Heart left ventricle (tissue), 16 donors: ENCODE measurements around the gene RIMS4. TPM values are rescaled to one million over a fixed set of nuclear protein-coding genes. Genes with fewer than 3 reads are reported as not detected.

Experiments used
- ATAC-seq, 4 donors: fragments of 200-7000 bp; cut with Tn5 transposase; one replicate each; pipeline ENCODE4 v1.9.1; 2020 to 2022; ENCODE audit warnings: moderate library complexity in 4 of 4, mild to moderate bottlenecking in 3 of 4, moderate number of reproducible peaks in 1 of 4
- DNase-seq, 5 donors: peaks; one replicate each; pipeline ENCODE4 v3.0.0-alpha.2; 2020
- H3K27ac ChIP-seq, 12 donors: fragments of 200-600 bp; sonication (generic) in 4 of 12; one replicate each; pipeline versions ENCODE4 v1.5.0 to v1.8.0; 2016 to 2022; ENCODE audit warnings: mild to moderate bottlenecking in 2 of 12
- H3K27me3 ChIP-seq, 9 donors: fragments of 200-600 bp; sonication (generic) in 2 of 9; one replicate each; pipeline versions ENCODE4 v1.5.1 to v1.8.0; 2016 to 2022; ENCODE audit warnings: mild to moderate bottlenecking in 3 of 9
- H3K36me3 ChIP-seq, 9 donors: fragments of 200-600 bp; sonication (generic) in 2 of 9; one replicate each; pipeline versions ENCODE4 v1.5.0 to v1.8.0; 2018 to 2022; ENCODE audit warnings: mild to moderate bottlenecking in 2 of 9
- H3K4me1 ChIP-seq, 12 donors: fragments of 200-600 bp; sonication (generic) in 4 of 12; one replicate each; pipeline versions ENCODE4 v1.5.0 to v1.8.0; 2016 to 2022; ENCODE audit warnings: mild to moderate bottlenecking in 3 of 12
- H3K4me3 ChIP-seq, 12 donors: fragments of 200-600 bp; sonication (generic) in 4 of 12; one replicate each; pipeline versions ENCODE4 v1.5.0 to v1.8.0; 2017 to 2022; ENCODE audit warnings: mild to moderate bottlenecking in 9 of 12, moderate library complexity in 4 of 12
- H3K9me3 ChIP-seq, 12 donors: fragments of 200-600 bp; sonication (generic) in 4 of 12; one replicate each; pipeline versions ENCODE4 v1.5.0 to v1.8.0; 2016 to 2022; ENCODE audit warnings: mild to moderate bottlenecking in 1 of 12
- POLR2A ChIP-seq, 2 donors: fragments of 450-650 bp; IDR thresholded peaks; one replicate each; pipeline ENCODE4 v1.6.1; 2017; ENCODE audit warnings: antibody characterized with exemption in 2 of 2, mild to moderate bottlenecking in 2 of 2, moderate library complexity in 2 of 2
- WGBS, 4 donors: extraction: QIAGEN DNeasy Blood & Tissue Kit in 2 of 4; methylation state at CpG; one replicate each; pipeline versions ENCODE4 v1.1.5 to v1.1.7; 2013 to 2018; 5-methylcytosine and 5-hydroxymethylcytosine counted together
- intact Hi-C, 10 donors: fragments of 100-400 bp; cut with DNase I; formaldehyde crosslinking; loops; one replicate each; pipeline versions ENCODE4 v1.11.1 to v1.14.2; 2022
- polyA plus RNA-seq, 2 donors: library from polyadenylated mRNA; stranded (reverse); fragments of 200-250 nt; gene quantifications; one replicate each; pipeline ENCODE4 v1.2.3, GENCODE V29; 2013
- total RNA-seq, 9 donors: library from RNA; depleted of rRNA in 2 of 9; stranded (reverse); fragments of >200 nt in 2 of 9; fragmentation: NEBNext Ultra II Directional in 3 of 9; extraction: Animal tissue kit (Norgen Biotek cat#: 25700) in 3 of 9; gene quantifications; one replicate each; pipeline versions ENCODE4 v1.1.0 to v1.2.4, GENCODE V29; 2016 to 2023
- TF ChIP-seq, protein P1 (sequence below), 12 donors: fragments of 200-600 bp; sonication (generic) in 4 of 12; IDR thresholded peaks; one replicate each; pipeline versions ENCODE4 v1.5.0 to v1.8.0; 2018 to 2022; ENCODE audit warnings: antibody characterized with exemption in 12 of 12, mild to moderate bottlenecking in 5 of 12
- donor health status: ischemic (EF 13 %, LVEDD 7.1; RV severe dilation, severe dysfunction).
- donor health status: healthy with polysubstance abuse.
- donor health status: DM: no; HTN: yes; CAD: no.
- donor health status: DM: no; HTN: no; CAD: no.
- donor health status: ischemic (EF 25% LVEDD 6.9; RV normal size, moderate dysfunction).
- donor health status: ischemic (EF 25% LVEDD 5.7; RV mildly dilated, moderate dysfunction).
- donor health status: healthy.
- donor health status: DM: yes; HTN: yes; CAD: no.
- donor health status: ischemic (EF 35%, LVEDD 5.7; RV mildly dilated, moderate dysfunction).
- donor health status: nonischemic (EF 11% LVEDD 7.7; RV severe dilation, severe dysfunction).
- donor health status: DM: yes; HTN: yes; CAD: no.
- donor health status: PGD.
- donor health status: ischemic (EF 29% LVEDD 5.4; RV normal size, mild dysfunction).
- donor health status: nonischemic (EF 23%, LVEDD 6.1; RV moderate dilation, normal function).

RIMS4 gene
- total and polyA plus RNA-seq, 11 donors, result 0.04 to 0.59 (median 0.11) TPM; not detected in 5

- ATAC-seq, result no peak
- Histone ChIP-seq H3K27ac (peak overlapping the region in 5 of 12 donors; percentile 13 to 60 (median 47)), H3K4me3 (peak overlapping the region; percentile 32 to 77 (median 58)), H3K36me3 (no peaks in the 10 kb centered on the region), H3K9me3 (no peaks in the 10 kb centered on the region), H3K27me3 (peaks cover 0 to 44% (median 7%) of the 10 kb centered on the region in 9 donors), H3K4me1 (peaks cover 0 to 38% (median 15%) of the 10 kb centered on the region in 12 donors)
- no peak for TF ChIP-seq POLR2A (IDR thresholded peaks at IDR 0.05)
- TF ChIP-seq, protein P1, sequence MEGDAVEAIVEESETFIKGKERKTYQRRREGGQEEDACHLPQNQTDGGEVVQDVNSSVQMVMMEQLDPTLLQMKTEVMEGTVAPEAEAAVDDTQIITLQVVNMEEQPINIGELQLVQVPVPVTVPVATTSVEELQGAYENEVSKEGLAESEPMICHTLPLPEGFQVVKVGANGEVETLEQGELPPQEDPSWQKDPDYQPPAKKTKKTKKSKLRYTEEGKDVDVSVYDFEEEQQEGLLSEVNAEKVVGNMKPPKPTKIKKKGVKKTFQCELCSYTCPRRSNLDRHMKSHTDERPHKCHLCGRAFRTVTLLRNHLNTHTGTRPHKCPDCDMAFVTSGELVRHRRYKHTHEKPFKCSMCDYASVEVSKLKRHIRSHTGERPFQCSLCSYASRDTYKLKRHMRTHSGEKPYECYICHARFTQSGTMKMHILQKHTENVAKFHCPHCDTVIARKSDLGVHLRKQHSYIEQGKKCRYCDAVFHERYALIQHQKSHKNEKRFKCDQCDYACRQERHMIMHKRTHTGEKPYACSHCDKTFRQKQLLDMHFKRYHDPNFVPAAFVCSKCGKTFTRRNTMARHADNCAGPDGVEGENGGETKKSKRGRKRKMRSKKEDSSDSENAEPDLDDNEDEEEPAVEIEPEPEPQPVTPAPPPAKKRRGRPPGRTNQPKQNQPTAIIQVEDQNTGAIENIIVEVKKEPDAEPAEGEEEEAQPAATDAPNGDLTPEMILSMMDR (IDR thresholded peaks at IDR 0.05), result no peak
- no peak for DNase-seq
- intact Hi-C loops, result loop anchor here in 6 of 10 donors (1.0 to 5.0 kb wide), 4 partner anchors 66 to 121 kb away; partner anchors contain the start of gene RIMS4 (in 1 of the 6)
- WGBS, 4 donors, result 27 to 37% (median 32%) methylated on average over 12 of the region's 12 CpGs
These were observed 63.8 kb downstream of the RIMS4 start for GRCh38 chr20:44746367-44747165.

GRCh38 chr20:44745598-44746366, 64.6 kb downstream of the RIMS4 start, which contains the start of gene KCNK15:
Gene KCNK15 (plus strand): TSS chr20:44745865. CDS start chr20:44745911, 46 bp downstream.
- H3K36me3 ChIP-seq, result no peaks in the 10 kb centered on the region
- H3K4me1 ChIP-seq, result peaks cover 0 to 38% (median 15%) of the 10 kb centered on the region in 12 donors
- H3K27ac ChIP-seq, result peak within 1 kb of the TSS in 8 of 12 donors; percentile 6 to 60 (median 38)
- peak in 4 of 5 donors; percentile 45 to 61 (median 52) for DNase-seq
- peak in 3 of 4 donors; percentile 61 to 69 (median 63) for ATAC-seq
- peak within 1 kb of the TSS; percentile 32 to 77 (median 58) for H3K4me3 ChIP-seq
- intact Hi-C loops, result loop anchor here in 4 of 10 donors (2.0 to 5.0 kb wide), 3 partner anchors 67 to 121 kb away; partner anchors contain the start of gene RIMS4 (in 1 of the 4)
- 2 to 5% (median 3%) methylated on average over 38 to 81 of the region's 81 CpGs for WGBS, 4 donors
- TF ChIP-seq, protein P1 (IDR thresholded peaks at IDR 0.05), result no peak
- no peak for TF ChIP-seq POLR2A (IDR thresholded peaks at IDR 0.05)
- no peaks in the 10 kb centered on the region for H3K9me3 ChIP-seq
- H3K27me3 ChIP-seq, result peaks cover 0 to 40% (median 2%) of the 10 kb centered on the region in 9 donors

- intact Hi-C loops, result loop anchor here in 1 of 10 donors (5.0 kb wide), 1 partner anchor 67 kb away; the partner anchor contains the start of gene RIMS4
- Histone ChIP-seq H3K36me3 (no peaks in the 10 kb centered on the region), H3K27ac (peak overlapping the region in 7 of 12 donors; percentile 6 to 60 (median 30)), H3K27me3 (peaks cover 0 to 34% (median 2%) of the 10 kb centered on the region in 9 donors), H3K9me3 (no peaks in the 10 kb centered on the region), H3K4me1 (peaks cover 0 to 35% (median 15%) of the 10 kb centered on the region in 12 donors), H3K4me3 (peak overlapping the region in 10 of 12 donors; percentile 50 to 77 (median 61))
- TF ChIP-seq POLR2A (IDR thresholded peaks at IDR 0.05), result no peak
- TF ChIP-seq, protein P1 (IDR thresholded peaks at IDR 0.05), result no peak
- 37 to 46% (median 43%) methylated on average over 5 of the region's 5 CpGs for WGBS, 4 donors
- ATAC-seq, result peak in 1 of 4 donors; percentile 23
- DNase-seq, result no peak
These were observed 65.2 kb downstream of the RIMS4 start for GRCh38 chr20:44745122-44745597.
